ENCODE results near the gene HCN4. TPM values are rescaled to one million over a fixed set of nuclear protein-coding genes. Genes with fewer than 3 reads are reported as not detected.
A peak's percentile ranks its signal among the peaks of the same experiment; 100 is the strongest.
"Not testable (repeated sequence)": the region's sequence is repeated elsewhere in the genome, so short reads cannot be mapped to it uniquely, and the experiment has no call there.

Gene HCN4
- total RNA-seq, 1 experiment from 2014 or later, result 0.09 TPM

GRCh38 chr15:73305331-73306211 lies 63.2 kb downstream of the HCN4 start:
- H3K4me1 ChIP-seq (ENCODE audit: insufficient read depth, low read length, poor library complexity, severe bottlenecking), result no peaks in the 10 kb centered on the region
- ChIA-PET POLR2A (ENCODE audit: low non-redundant PET) (no interaction called here), CTCF (interaction anchor here (0.5 to 0.7 kb wide), 2 partner anchors 96 to 255 kb away, joined by 5 to 8 read pairs; no protein-coding TSS in a partner anchor)
- DNase-seq (ENCODE audit: low spot score), result peak; percentile 71
- no peak overlapping the region for H3K27ac ChIP-seq (ENCODE audit: low read depth, low read length, poor library complexity, severe bottlenecking)
- TF ChIP-seq, protein P1, sequence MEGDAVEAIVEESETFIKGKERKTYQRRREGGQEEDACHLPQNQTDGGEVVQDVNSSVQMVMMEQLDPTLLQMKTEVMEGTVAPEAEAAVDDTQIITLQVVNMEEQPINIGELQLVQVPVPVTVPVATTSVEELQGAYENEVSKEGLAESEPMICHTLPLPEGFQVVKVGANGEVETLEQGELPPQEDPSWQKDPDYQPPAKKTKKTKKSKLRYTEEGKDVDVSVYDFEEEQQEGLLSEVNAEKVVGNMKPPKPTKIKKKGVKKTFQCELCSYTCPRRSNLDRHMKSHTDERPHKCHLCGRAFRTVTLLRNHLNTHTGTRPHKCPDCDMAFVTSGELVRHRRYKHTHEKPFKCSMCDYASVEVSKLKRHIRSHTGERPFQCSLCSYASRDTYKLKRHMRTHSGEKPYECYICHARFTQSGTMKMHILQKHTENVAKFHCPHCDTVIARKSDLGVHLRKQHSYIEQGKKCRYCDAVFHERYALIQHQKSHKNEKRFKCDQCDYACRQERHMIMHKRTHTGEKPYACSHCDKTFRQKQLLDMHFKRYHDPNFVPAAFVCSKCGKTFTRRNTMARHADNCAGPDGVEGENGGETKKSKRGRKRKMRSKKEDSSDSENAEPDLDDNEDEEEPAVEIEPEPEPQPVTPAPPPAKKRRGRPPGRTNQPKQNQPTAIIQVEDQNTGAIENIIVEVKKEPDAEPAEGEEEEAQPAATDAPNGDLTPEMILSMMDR (conservative IDR thresholded peaks at IDR 0.05; ENCODE audit: low read depth, low read length), result peak; percentile 72
- TF ChIP-seq EZH2 (IDR thresholded peaks at IDR 0.05; ENCODE audit: borderline replicate concordance, low read depth, low read length, poor library complexity, severe bottlenecking), result no peak
- intact Hi-C loops (cut with micrococcal nuclease; ENCODE audit: unreplicated experiment), result loop anchor here (5.0 kb wide), 3 partner anchors 327 to 602 kb away; partner anchors contain the start of gene NPTN
- no TSS peak for BruUV-seq (replicated peaks)
- H3K9me3 ChIP-seq (ENCODE audit: low read depth, low read length, poor library complexity, severe bottlenecking), result no peaks in the 10 kb centered on the region
- H3K36me3 ChIP-seq (ENCODE audit: insufficient read depth, low read length, poor library complexity, severe bottlenecking), result peaks cover 4% of the 10 kb centered on the region
- H3K4me3 ChIP-seq (ENCODE audit: low read depth, low read length, poor library complexity, severe bottlenecking), result no peak overlapping the region
- H3K27me3 ChIP-seq (replicated peaks; ENCODE audit: insufficient read depth, low read depth, low read length, poor library complexity), result no peaks in the 10 kb centered on the region

DNA sequence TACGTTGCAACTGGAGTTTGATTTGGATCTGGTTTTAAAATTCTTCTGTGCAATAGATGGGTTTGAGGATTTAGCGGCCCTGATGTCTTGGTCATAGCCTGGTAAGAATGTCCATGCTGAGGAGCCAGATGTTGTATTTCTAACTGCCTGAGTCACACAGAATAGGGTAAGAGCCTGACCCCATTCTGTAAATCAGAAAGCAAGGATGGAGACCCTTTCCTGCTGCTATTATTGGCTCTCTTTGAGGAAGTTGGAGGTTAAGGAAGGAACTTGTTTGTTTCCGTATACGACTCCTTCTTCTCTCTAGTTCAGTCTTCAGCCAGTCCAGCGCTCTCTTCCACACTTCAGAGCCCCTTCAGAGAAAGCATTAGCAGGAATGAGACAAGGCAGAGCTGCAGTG lies 65.1 kb downstream of the HCN4 start:
- CTCF ChIA-PET, result no interaction called here
- peaks cover 4% of the 10 kb centered on the region for H3K36me3 ChIP-seq (ENCODE audit: insufficient read depth, low read length, poor library complexity, severe bottlenecking)
- H3K9me3 ChIP-seq (ENCODE audit: low read depth, low read length, poor library complexity, severe bottlenecking), result no peaks in the 10 kb centered on the region
- intact Hi-C loops (cut with micrococcal nuclease; ENCODE audit: unreplicated experiment), result no loop called here
- TF ChIP-seq, protein P1 (conservative IDR thresholded peaks at IDR 0.05; ENCODE audit: low read depth, low read length), result no peak
- no peak for TF ChIP-seq EZH2 (IDR thresholded peaks at IDR 0.05; ENCODE audit: borderline replicate concordance, low read depth, low read length, poor library complexity, severe bottlenecking)
- POLR2A ChIA-PET (ENCODE audit: low non-redundant PET), result no interaction called here
- H3K27me3 ChIP-seq (replicated peaks; ENCODE audit: insufficient read depth, low read depth, low read length, poor library complexity), result no peaks in the 10 kb centered on the region
- DNase-seq (ENCODE audit: low spot score), result no peak
- H3K4me1 ChIP-seq (ENCODE audit: insufficient read depth, low read length, poor library complexity, severe bottlenecking), result no peaks in the 10 kb centered on the region
- no peak overlapping the region for H3K27ac ChIP-seq (ENCODE audit: low read depth, low read length, poor library complexity, severe bottlenecking)
- no peak overlapping the region for H3K4me3 ChIP-seq (ENCODE audit: low read depth, low read length, poor library complexity, severe bottlenecking)
- BruUV-seq (replicated peaks), result no TSS peak

GRCh38 chr15:73300286-73300685 lies 68.5 kb downstream of the HCN4 start:
- CTCF ChIA-PET; H3K36me3 ChIP-seq (ENCODE audit: insufficient read depth, low read length, poor library complexity, severe bottlenecking); POLR2A ChIA-PET (ENCODE audit: low non-redundant PET); H3K9me3 ChIP-seq (ENCODE audit: low read depth, low read length, poor library complexity, severe bottlenecking); intact Hi-C loops (cut with micrococcal nuclease; ENCODE audit: unreplicated experiment); BruUV-seq (replicated peaks); DNase-seq (ENCODE audit: low spot score); H3K4me3 ChIP-seq (ENCODE audit: low read depth, low read length, poor library complexity, severe bottlenecking); H3K27ac ChIP-seq (ENCODE audit: low read depth, low read length, poor library complexity, severe bottlenecking); H3K27me3 ChIP-seq (replicated peaks; ENCODE audit: insufficient read depth, low read depth, low read length, poor library complexity): not testable (repeated sequence)
- H3K4me1 ChIP-seq (ENCODE audit: insufficient read depth, low read length, poor library complexity, severe bottlenecking), result peaks cover 12% of the 10 kb centered on the region

Measured in A673 (cell line).